Activated B cell treated with CpG ODN at 0.5 μM for 24 hours (primary cell): Measurements from ENCODE around the gene MATCAP1. TPM values are rescaled to one million over a fixed set of nuclear protein-coding genes. Genes with fewer than 3 reads are reported as not detected.

ENCODE experiments used
- ATAC-seq: fragments of 200-7000 bp; cut with Tn5 transposase; one replicate; pipeline ENCODE4 v1.10.0; 2021; ENCODE audit warnings: low read depth, mild to moderate bottlenecking, moderate library complexity
- CTCF ChIA-PET: fragments of 350-600 bp; sonication (Branson Sonifier 250); formaldehyde crosslinking; loops from one replicate; lab custom pipeline; 2021; ENCODE audit warnings: antibody characterized with exemption; lab: Charles Lee
- POLR2A ChIA-PET: fragments of 350-600 bp; sonication (Branson Sonifier 250); formaldehyde crosslinking; loops from one replicate; lab custom pipeline; 2021; ENCODE audit warnings: antibody characterized with exemption; lab: Charles Lee
- DNase-seq: peaks from one replicate; pipeline ENCODE4 v3.0.0; 2022
- H3K27ac Mint-ChIP-seq: one replicate; pipeline ENCODE4 v1.8.0; 2020; ENCODE audit warnings: mixed read lengths
- H3K27me3 Mint-ChIP-seq: one replicate; pipeline ENCODE4 v1.8.0; 2021; ENCODE audit warnings: mixed read lengths
- H3K36me3 Mint-ChIP-seq: one replicate; pipeline ENCODE4 v1.8.0; 2021; ENCODE audit warnings: low read depth, mixed read lengths
- H3K4me1 Mint-ChIP-seq: one replicate; pipeline ENCODE4 v1.8.0; 2021; ENCODE audit warnings: mixed read lengths
- H3K4me3 Mint-ChIP-seq: one replicate; pipeline ENCODE4 v1.8.0; 2020; ENCODE audit warnings: mild to moderate bottlenecking, mixed read lengths
- H3K9me3 Mint-ChIP-seq: one replicate; pipeline ENCODE4 v1.8.0; 2020; ENCODE audit warnings: mixed read lengths
- intact Hi-C: fragments of 100-400 bp; cut with micrococcal nuclease; formaldehyde crosslinking; loops from one replicate; pipeline ENCODE4 v1.15.1; 2024
- total RNA-seq: library from RNA; stranded (reverse); gene quantifications from 2 replicates; pipeline ENCODE4 v1.2.3, GENCODE V29; 2022
- TF ChIP-seq, protein P1 (sequence below): fragments of 200-600 bp; IDR thresholded peaks from one replicate; pipeline ENCODE4 v1.8.0; 2022; ENCODE audit warnings: antibody characterized with exemption, mild to moderate bottlenecking

MATCAP1 gene
- total RNA-seq, 1 donor from 2014 or later: 18.7 TPM

- Mint-ChIP-seq H3K27ac (no peak overlapping the region), H3K9me3 (no peaks in the 10 kb centered on the region), H3K4me1 (peaks cover 27% of the 10 kb centered on the region), H3K4me3 (no peak overlapping the region), H3K36me3 (peaks cover 23% of the 10 kb centered on the region), H3K27me3 (no peaks in the 10 kb centered on the region)
- CTCF ChIA-PET: no interaction called here
- DNase-seq (no peak), ATAC-seq (no peak)
- TF ChIP-seq, protein P1, sequence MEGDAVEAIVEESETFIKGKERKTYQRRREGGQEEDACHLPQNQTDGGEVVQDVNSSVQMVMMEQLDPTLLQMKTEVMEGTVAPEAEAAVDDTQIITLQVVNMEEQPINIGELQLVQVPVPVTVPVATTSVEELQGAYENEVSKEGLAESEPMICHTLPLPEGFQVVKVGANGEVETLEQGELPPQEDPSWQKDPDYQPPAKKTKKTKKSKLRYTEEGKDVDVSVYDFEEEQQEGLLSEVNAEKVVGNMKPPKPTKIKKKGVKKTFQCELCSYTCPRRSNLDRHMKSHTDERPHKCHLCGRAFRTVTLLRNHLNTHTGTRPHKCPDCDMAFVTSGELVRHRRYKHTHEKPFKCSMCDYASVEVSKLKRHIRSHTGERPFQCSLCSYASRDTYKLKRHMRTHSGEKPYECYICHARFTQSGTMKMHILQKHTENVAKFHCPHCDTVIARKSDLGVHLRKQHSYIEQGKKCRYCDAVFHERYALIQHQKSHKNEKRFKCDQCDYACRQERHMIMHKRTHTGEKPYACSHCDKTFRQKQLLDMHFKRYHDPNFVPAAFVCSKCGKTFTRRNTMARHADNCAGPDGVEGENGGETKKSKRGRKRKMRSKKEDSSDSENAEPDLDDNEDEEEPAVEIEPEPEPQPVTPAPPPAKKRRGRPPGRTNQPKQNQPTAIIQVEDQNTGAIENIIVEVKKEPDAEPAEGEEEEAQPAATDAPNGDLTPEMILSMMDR: no peak
- POLR2A ChIA-PET: no interaction called here
- intact Hi-C loops: no loop called here
Observed at GRCh38 chr16:67223992-67224391, 40.2 kb upstream of the MATCAP1 start.

GRCh38 chr16:67216612-67217490 lies 33.1 kb upstream of the MATCAP1 start:
- CTCF ChIA-PET: no interaction called here
- ATAC-seq (no peak), DNase-seq (no peak)
- TF ChIP-seq, protein P1: no peak
- intact Hi-C loops: no loop called here
- Mint-ChIP-seq H3K27me3 (no peaks in the 10 kb centered on the region), H3K9me3 (no peaks in the 10 kb centered on the region), H3K27ac (no peak overlapping the region), H3K4me1 (no peaks in the 10 kb centered on the region), H3K36me3 (no peaks in the 10 kb centered on the region), H3K4me3 (no peak overlapping the region)
- POLR2A ChIA-PET: interaction anchor here (0.6 to 0.8 kb wide), 2 partner anchors 11 to 111 kb away, joined by 3 read pairs; no protein-coding TSS in a partner anchor

DNA sequence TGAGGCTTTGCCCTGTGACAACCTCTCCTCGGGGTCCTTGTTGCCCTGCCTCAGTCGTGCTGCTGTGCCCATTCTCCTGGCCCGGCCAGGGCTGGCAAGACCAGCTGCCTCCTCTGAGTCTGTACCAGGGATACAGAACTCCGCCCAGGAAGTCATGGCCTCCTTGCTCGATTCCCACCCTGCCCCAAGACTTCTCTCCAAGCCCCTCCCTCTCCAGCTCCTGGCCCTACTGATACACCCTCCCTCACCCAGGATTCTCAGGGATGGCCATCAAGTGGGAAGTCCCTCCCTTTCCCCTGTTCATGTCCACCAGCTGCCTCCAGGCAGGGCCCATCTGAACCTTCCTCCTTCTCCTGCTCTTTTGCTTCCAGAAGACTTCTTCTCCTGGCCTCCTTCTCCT lies 31.9 kb upstream of the MATCAP1 start:
- DNase-seq (no peak), ATAC-seq (no peak)
- TF ChIP-seq, protein P1: no peak
- Mint-ChIP-seq H3K4me1 (no peaks in the 10 kb centered on the region), H3K4me3 (no peak overlapping the region), H3K27me3 (no peaks in the 10 kb centered on the region), H3K27ac (no peak overlapping the region), H3K9me3 (no peaks in the 10 kb centered on the region), H3K36me3 (no peaks in the 10 kb centered on the region)
- intact Hi-C loops: no loop called here
- POLR2A ChIA-PET: no interaction called here
- CTCF ChIA-PET: no interaction called here

- ChIA-PET CTCF (no interaction called here), POLR2A (interaction anchor here (0.6 kb wide), 1 partner anchor 31 kb away, joined by 3 read pairs; no protein-coding TSS in a partner anchor)
Observed at GRCh38 chr16:67213197-67214019, 29.6 kb upstream of the MATCAP1 start.

More at GRCh38 chr16:67213197-67214019, 29.6 kb upstream of the MATCAP1 start:
- Mint-ChIP-seq H3K9me3 (no peaks in the 10 kb centered on the region), H3K4me1 (no peaks in the 10 kb centered on the region), H3K27ac (no peak overlapping the region), H3K27me3 (no peaks in the 10 kb centered on the region), H3K4me3 (no peak overlapping the region), H3K36me3 (no peaks in the 10 kb centered on the region)
- no peak for ATAC-seq
- DNase-seq: no peak
- TF ChIP-seq, protein P1: no peak
- intact Hi-C loops: no loop called here
